Gastroesophageal sphincter (tissue), 4 donors: ENCODE results near the gene PLAU. TPM values are rescaled to one million over a fixed set of nuclear protein-coding genes. Genes with fewer than 3 reads are reported as not detected.

Experiments
- ATAC-seq: fragments of 150-250 bp; one replicate; pipeline ENCODE4 v1.9.1; 2016; ENCODE audit warnings: mild to moderate bottlenecking, moderate library complexity
- H3K27ac ChIP-seq, 4 donors: fragments of 200-600 bp; sonication (generic) in 3 of 4; 1 replicate in 3 of 4; 2 replicates in 1 of 4; pipeline ENCODE4 v1.5.1; 2016 to 2019
- H3K27me3 ChIP-seq: fragments of 200-600 bp; sonication (generic); one replicate; pipeline ENCODE4 v1.5.1; 2019
- H3K36me3 ChIP-seq, 2 donors: fragments of 200-600 bp; sonication (generic); one replicate each; pipeline ENCODE4 v1.5.1; 2019; ENCODE audit warnings: control low read depth in 1 of 2
- H3K4me1 ChIP-seq, 3 donors: fragments of 200-600 bp; sonication (generic); 1 replicate in 2 of 3; 2 replicates in 1 of 3; pipeline ENCODE4 v1.5.1; 2016 to 2019; ENCODE audit warnings: control low read depth in 2 of 3
- H3K4me3 ChIP-seq, 2 donors: fragments of 200-600 bp; sonication (generic); one replicate each; pipeline ENCODE4 v1.5.1; 2019; ENCODE audit warnings: mild to moderate bottlenecking in 1 of 2, moderate library complexity in 1 of 2
- H3K9me3 ChIP-seq, 3 donors: fragments of 200-600 bp; sonication (generic); one replicate each; pipeline ENCODE4 v1.5.1; 2017 to 2019; ENCODE audit warnings: control low read depth in 2 of 3
- EP300 ChIP-seq: sonication (generic); formaldehyde crosslinking; IDR thresholded peaks from one replicate; pipeline ENCODE4 v1.6.1; 2017; ENCODE audit warnings: antibody characterized with exemption, mild to moderate bottlenecking
- POLR2A ChIP-seq, 2 donors: fragments of 450-650 bp; IDR thresholded peaks; one replicate each; pipeline ENCODE4 v1.6.1; 2017; ENCODE audit warnings: antibody characterized with exemption in 2 of 2, mild to moderate bottlenecking in 2 of 2, moderate library complexity in 1 of 2
- POLR2AphosphoS5 ChIP-seq: sonication (generic); formaldehyde crosslinking; IDR thresholded peaks from one replicate; pipeline ENCODE4 v1.6.1; 2017; ENCODE audit warnings: antibody characterized with exemption
- WGBS, 2 donors: methylation state at CpG; one replicate each; pipeline ENCODE4 v1.1.5; 2018; ENCODE audit warnings: low coverage in 1 of 2; 5-methylcytosine and 5-hydroxymethylcytosine counted together
- total RNA-seq, 4 donors: library from RNA; depleted of rRNA; stranded (reverse); fragments of >200 nt; gene quantifications; one replicate each; pipeline ENCODE4 v1.1.0, GENCODE V29; 2016
- TF ChIP-seq, protein P1 (sequence below), 4 experiments: fragments of 200-600 bp in 2 of 4; fragments of 450-650 bp in 2 of 4; sonication (generic) in 1 of 4; IDR thresholded peaks; one replicate each; pipeline ENCODE4 v1.5.1; 2017 to 2019; ENCODE audit warnings: antibody characterized with exemption in 4 of 4, mild to moderate bottlenecking in 2 of 4, moderate library complexity in 2 of 4

PLAU gene
- total RNA-seq, 4 donors from 2014 or later = 1.1 to 43.3 (median 8.3) TPM

DNA sequence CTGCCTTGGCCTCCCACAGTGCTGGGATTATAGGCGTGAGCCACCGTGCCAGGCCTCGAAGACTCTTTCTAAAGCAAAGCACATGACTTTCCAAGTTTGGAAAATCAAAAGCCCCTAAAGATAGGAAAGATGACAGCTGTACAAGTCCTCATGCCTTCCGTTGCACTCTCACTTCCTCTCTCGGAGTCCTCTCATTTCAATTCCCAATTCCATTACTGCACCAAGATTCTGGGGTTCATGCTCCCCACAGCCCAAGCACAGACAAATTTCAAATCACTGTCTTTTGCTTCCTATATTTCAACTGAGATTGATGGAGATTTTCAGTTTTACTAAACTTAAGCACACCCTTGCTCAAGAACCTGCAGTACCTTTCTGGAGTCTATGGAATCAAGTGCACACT lies 10.9 kb upstream of the PLAU start:
- no peaks in the 10 kb centered on the region for H3K9me3 ChIP-seq
- no peak for ATAC-seq
- H3K4me1 ChIP-seq = no peaks in the 10 kb centered on the region
- no peak overlapping the region for H3K4me3 ChIP-seq
- H3K27ac ChIP-seq = no peak overlapping the region
- H3K27me3 ChIP-seq = no peaks in the 10 kb centered on the region
- TF ChIP-seq, protein P1, sequence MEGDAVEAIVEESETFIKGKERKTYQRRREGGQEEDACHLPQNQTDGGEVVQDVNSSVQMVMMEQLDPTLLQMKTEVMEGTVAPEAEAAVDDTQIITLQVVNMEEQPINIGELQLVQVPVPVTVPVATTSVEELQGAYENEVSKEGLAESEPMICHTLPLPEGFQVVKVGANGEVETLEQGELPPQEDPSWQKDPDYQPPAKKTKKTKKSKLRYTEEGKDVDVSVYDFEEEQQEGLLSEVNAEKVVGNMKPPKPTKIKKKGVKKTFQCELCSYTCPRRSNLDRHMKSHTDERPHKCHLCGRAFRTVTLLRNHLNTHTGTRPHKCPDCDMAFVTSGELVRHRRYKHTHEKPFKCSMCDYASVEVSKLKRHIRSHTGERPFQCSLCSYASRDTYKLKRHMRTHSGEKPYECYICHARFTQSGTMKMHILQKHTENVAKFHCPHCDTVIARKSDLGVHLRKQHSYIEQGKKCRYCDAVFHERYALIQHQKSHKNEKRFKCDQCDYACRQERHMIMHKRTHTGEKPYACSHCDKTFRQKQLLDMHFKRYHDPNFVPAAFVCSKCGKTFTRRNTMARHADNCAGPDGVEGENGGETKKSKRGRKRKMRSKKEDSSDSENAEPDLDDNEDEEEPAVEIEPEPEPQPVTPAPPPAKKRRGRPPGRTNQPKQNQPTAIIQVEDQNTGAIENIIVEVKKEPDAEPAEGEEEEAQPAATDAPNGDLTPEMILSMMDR (IDR thresholded peaks at IDR 0.05) = no peak
- TF ChIP-seq POLR2AphosphoS5 = no peak
- TF ChIP-seq POLR2A (IDR thresholded peaks at IDR 0.05) = no peak
- no peak for TF ChIP-seq EP300
- no peaks in the 10 kb centered on the region for H3K36me3 ChIP-seq
- 96 to 97% methylated on average over 2 of the region's 5 CpGs for WGBS, 2 donors

DNA sequence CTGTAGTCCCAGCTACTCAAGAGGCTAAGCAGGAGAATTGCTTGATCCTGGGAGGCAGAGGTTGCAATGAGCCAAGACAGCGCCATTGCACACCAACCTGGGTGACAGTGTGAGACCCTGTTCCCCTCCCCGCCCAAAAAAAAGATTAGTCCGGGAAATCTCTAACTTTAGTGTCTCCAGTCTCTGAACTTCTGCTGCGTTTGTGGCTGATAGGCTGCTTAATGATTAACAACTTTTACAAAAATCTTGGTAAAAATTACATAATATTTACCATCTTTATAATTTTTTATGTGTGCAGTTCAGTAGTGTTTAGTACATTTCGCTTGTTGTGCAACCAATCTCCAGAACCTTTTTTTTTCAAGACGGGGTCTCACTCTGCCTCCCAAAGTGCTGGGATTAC lies 9.7 kb upstream of the PLAU start:
- Histone ChIP-seq H3K4me1 (peaks cover 0 to 4% (median 3%) of the 10 kb centered on the region in 3 donors), H3K9me3 (no peaks in the 10 kb centered on the region), H3K4me3 (no peak overlapping the region), H3K27me3 (no peaks in the 10 kb centered on the region), H3K27ac (no peak overlapping the region), H3K36me3 (no peaks in the 10 kb centered on the region)
- ATAC-seq = no peak
- 69 to 91% methylated on average over 4 to 6 of the region's 6 CpGs for WGBS, 2 donors
- TF ChIP-seq POLR2A (IDR thresholded peaks at IDR 0.05) = no peak
- TF ChIP-seq, protein P1 (IDR thresholded peaks at IDR 0.05) = no peak
- TF ChIP-seq POLR2AphosphoS5 = no peak
- no peak for TF ChIP-seq EP300

DNA sequence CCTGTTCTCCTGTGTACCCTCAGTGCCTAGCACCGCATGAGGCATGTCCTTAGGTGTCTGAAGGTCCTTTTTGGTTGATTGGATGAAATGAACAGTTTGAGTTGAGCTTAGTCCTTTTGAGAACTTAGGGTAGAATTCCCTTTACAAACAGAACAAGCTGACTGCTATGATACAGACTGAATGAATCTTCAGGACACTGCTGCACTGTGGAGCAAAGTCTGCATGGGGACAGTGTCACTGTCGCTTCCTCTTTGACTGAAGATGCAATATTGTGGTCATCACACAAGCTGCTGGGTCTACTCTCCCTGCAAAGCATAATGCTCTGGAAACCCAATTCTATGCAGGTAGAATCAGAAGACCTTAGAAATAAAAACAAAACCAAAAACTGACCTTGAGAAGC lies 8.6 kb upstream of the PLAU start:
- H3K27ac ChIP-seq = no peak overlapping the region
- H3K27me3 ChIP-seq = no peaks in the 10 kb centered on the region
- no peaks in the 10 kb centered on the region for H3K36me3 ChIP-seq
- H3K9me3 ChIP-seq = no peaks in the 10 kb centered on the region
- TF ChIP-seq POLR2A (IDR thresholded peaks at IDR 0.05) = no peak
- TF ChIP-seq, protein P1 (IDR thresholded peaks at IDR 0.05) = no peak
- TF ChIP-seq EP300 = no peak
- no peak for TF ChIP-seq POLR2AphosphoS5
- WGBS, 2 donors = 95 to 100% methylated on average over 2 of the region's 2 CpGs
- no peak for ATAC-seq
- no peak overlapping the region for H3K4me3 ChIP-seq
- peaks cover 0 to 15% (median 14%) of the 10 kb centered on the region in 3 donors for H3K4me1 ChIP-seq

DNA sequence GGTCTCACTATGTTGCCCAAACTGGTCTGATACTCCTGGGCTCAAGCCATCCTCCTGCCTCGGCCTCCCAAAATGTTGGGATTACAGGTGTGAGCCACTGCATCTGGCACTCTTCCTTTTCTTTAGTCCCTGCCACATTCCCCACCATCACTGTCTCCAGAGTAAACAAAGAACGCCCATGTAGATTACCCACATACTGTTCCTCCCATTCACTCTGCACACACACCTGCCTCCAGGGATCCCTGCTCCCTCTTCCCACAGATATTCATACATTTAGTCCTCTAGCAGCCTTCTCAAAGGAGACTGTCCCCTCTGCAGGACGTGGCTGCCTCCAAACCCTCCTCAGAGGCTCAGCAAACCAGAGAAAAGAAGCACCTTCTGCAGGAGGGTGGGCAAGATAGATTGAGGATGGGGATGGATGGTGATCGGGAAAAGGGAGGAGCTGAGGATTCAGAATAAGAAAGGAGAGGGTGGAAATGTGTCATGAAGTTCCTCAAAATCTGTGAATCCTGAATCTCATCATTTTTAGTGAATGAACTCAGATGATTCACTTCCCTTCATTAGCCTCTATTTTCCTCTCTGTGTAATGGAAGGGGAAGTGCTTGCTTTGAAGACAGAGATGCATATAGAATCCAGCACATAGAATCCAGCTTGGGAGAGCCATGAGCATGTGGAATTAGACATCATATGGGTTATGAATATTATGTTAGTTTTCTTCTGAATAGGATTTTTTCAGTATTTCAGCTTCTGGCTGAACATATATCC lies 5.5 kb upstream of the PLAU start:
- Histone ChIP-seq H3K4me3 (no peak overlapping the region), H3K27ac (peak overlapping the region in 3 of 4 donors; percentile 66 to 80 (median 76)), H3K4me1 (peaks cover 0 to 42% (median 35%) of the 10 kb centered on the region in 3 donors), H3K36me3 (no peaks in the 10 kb centered on the region), H3K9me3 (no peaks in the 10 kb centered on the region), H3K27me3 (no peaks in the 10 kb centered on the region)
- no peak for TF ChIP-seq POLR2AphosphoS5
- no peak for TF ChIP-seq EP300
- no peak for TF ChIP-seq POLR2A (IDR thresholded peaks at IDR 0.05)
- TF ChIP-seq, protein P1 (IDR thresholded peaks at IDR 0.05) = no peak
- ATAC-seq = no peak
- WGBS, 2 donors = 50 to 75% methylated on average over 1 to 3 of the region's 4 CpGs
